OCI-M2 (cell line): ENCODE data around the gene CERS1.

Experiments
- DNase-seq: peaks from one replicate; lab custom pipeline; 2025; ENCODE audit not compliant: unreplicated experiment; lab: John Stamatoyannopoulos, UW

Gene CERS1

GRCh38 chr19:18899624-18900560, 3.9 kb upstream of the CERS1 start:
- no peak for DNase-seq

GRCh38 chr19:18898607-18899408, 2.9 kb upstream of the CERS1 start:
- DNase-seq = no peak

DNA sequence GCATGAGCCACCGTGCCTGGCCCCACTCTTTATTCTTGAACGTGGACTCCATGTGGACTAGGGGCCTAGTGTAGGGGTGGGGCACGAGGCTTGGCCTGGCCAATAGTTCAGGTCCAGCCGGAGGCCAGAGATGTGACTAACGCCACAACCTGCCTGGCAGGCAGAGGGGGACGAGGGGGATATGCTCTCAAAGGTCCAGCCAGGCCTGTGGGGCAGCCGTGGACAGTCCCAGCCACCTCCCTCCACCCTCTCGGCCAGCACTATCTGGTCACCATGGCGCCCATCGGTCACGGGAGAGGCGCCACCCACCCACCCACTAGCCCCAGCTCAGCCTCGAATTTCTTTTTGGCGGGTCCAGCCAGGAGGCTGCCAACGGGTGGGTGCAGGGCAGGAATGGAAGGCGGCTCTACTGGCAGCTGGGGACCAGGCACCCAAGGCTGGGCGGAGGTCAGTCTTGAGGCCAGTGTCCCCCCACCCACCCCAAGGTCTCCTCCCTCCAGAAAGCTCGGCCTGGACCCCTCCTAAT, 2.2 kb upstream of the CERS1 start:
- DNase-seq = no peak

GRCh38 chr19:18897094-18898029, 1.4 kb upstream of the CERS1 start:
- DNase-seq = no peak

DNA sequence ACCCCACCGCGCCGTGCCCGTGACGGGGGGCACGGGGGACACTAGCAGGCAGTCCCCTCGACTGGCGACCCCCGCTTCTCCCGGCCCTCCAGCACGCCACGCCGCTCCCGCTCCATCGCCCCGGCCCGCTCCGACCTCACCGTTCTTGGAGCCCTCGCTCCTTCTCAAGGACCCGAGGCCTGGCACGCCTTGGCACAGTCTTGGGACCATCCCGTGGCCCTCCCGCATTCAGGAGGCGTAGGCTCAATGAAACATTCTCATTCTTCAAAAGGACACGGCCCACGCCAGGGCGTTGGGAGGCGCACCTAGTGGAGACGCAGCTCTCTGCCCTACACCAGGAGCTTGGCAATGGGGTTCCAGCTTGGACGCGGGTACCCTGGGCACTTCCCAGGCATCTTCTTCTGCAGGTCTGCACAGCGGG, 473 bp upstream of the CERS1 start:
- no peak for DNase-seq

DNA sequence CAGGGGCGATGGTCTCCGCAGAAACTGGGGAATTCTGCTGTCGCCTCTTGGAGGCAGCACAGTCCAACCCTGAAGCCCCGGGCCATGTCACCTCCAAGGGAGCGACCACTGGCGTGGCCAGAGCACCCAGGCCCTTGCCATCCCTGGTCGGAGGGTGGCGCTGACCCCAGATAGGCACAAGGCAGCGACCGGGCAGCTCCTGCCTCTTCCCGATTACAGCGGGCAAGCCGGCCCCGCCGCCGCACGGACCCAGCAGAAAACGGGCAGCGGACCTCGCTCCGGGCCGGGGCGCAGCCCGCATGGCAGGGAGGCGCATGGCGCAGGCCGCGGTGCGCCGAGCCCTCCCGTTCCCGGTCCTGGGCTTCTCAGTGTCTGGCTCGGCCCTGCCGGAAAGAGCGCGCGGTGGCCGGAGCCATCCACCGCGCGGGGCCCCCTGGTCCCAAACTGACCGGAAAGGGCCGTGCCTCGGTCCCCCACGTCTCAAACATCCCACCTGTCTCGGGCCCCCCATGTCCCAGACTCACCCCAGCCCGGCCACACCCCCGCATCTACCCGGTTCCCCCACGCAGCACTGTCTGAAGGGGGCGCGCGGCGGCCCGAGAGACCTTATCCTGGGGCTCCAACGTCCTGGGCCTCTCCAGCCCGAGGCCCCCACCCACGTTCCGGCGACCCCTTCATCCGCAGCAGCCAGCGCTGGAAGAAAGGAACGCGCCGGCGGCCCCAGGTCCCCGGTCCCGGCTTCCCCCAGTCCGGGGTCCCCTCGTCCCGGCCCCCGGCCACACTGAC, 727 bp downstream of the CERS1 start:
- DNase-seq = peak; percentile 65

DNA sequence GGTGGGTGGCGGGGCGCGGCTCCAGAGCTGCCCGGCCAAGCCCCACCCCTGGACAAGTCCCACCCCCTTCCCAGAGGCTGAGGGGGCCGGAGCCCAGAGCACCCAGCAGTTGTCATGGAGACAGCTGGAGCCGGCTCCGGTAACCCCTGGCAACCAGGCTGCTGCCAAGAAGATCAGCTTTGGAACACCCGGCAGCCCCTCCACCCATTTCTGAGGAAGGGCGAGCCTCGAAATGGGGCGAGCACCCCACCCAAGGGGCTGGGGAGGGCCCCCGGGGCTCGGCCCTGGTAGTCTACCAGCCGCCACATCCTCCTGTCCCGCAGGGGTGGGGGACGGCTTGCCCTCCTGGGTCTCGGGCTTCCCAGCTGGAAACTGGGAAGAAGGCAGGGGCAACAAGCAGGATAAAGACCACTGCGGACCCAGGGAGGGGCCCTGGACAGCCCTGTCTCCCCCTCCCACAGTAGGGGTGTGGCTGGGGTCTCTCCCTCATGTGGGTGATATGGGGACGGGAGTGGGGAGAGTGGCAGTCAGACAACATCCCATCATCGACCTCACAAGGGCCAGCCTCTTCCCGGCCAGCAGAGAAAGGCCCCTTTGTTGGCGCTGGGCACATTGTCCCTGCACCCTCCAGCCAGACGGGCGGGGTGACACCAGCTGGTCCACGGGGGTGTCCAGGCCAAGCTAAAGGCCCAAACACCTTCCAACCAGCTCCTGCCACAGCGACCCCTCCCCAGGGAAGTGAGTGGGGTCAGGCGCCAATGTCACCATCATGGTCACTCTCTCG, 1.5 kb downstream of the CERS1 start:
- DNase-seq = no peak

DNA sequence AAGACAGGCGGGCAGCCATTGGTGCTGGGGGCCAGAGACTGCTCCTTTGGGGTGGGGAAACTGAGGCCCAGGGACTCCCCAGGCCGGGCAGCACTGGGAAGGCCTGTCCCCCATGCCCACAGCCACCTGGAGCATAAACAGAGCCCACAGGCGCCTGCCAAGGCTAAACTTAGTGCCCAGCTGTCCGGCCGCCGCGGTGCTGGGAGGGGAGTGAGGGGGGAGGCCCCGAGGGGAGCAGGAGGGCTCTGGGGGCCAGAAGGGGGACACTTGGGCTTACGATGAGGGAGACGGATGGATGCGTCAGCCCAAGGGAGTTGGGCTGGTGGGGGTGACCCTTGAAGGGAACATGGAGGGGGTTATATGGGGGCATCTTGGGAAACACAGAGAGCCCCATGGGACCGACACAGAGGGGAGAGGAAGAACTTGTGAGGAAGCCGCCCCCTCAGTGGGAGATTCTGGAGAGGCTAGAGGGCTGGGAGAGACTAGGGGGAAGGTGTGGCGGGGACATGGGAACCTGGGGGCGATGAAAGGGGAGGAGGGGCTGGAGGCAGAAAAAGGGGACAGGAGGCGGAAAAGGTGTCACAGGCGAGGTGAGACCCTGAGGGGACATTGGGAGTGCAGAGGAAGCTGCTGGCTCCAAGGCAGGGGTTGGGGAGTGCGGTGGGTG, 2.2 kb downstream of the CERS1 start:
- no peak for DNase-seq

GRCh38 chr19:18889949-18890745, 5.8 kb downstream of the CERS1 start:
- DNase-seq = no peak

DNA sequence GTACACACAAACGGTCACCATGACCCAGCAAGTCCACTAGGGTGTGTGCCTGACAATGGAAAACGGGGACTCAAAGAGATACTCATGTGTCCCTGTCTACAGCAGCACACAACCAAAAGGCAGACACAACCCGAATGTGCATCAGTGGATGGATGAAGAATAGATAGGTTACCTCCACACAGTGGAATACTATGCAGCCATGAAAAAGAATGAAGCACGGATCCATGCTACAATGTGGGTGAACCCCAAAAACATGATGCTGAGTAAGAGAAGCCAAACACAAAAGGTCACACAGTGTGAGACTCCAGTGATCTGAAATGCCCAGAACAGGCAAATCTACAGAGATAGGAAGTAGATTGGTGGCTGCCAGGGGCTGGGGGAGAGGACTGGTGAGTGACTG, 9.0 kb downstream of the CERS1 start:
- no peak for DNase-seq

DNA sequence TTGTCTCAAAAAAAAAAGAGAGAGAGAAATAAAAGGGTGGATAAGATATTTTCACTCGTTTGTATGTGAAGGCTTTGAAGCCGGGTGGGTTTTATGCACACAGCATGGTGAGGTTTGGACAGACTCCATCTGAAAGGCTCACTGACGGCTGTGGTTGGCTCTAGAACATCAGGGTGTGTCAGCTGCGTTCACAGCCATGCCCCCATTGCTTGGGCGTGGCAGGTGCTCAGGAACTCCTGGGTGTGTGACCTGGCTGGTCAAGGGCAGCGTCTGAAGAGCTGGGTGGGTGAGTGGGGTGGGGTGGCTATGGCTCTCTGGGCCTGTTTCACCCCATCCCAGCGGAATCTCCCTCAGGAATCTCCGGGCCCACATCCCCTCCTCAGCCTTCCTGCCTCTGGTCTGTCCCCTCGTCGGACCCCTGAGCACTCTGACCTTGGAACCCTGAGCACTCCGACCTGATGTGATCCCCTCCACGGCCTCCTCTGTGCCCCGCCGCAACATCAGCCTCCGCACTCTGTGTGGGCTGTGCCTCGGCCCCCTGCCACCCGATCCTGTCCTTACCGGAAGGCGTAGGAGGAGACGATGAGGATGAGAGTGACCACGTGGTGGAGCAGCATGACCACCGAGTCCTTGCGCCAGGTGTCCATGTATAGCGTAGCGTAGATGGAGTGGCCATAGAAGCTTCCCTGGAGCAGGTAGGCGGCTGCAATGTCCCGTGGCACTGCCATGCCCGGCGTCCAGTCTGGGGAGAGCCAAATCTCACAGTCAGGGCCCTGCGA, 12.2 kb downstream of the CERS1 start:
- DNase-seq = no peak

DNA sequence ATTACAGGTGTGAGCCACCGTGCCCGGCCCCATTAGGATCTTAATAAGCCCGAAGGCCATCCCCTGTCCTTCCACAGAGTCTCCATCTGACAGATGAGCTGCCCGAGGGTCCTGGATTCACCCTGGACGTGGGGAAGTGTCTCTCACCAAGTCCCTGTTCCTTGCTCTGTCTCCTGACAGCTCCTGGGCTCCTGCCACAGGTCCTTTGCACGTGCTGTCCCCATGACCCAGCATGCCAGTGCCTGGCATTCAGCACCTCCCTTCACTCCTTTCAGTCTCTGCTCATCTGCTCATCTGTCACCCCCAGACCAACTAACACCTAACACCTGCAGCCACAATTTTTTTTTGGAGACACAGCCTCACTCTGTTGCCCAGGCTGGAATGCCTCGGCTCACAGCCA, 14.5 kb downstream of the CERS1 start:
- no peak for DNase-seq

DNA sequence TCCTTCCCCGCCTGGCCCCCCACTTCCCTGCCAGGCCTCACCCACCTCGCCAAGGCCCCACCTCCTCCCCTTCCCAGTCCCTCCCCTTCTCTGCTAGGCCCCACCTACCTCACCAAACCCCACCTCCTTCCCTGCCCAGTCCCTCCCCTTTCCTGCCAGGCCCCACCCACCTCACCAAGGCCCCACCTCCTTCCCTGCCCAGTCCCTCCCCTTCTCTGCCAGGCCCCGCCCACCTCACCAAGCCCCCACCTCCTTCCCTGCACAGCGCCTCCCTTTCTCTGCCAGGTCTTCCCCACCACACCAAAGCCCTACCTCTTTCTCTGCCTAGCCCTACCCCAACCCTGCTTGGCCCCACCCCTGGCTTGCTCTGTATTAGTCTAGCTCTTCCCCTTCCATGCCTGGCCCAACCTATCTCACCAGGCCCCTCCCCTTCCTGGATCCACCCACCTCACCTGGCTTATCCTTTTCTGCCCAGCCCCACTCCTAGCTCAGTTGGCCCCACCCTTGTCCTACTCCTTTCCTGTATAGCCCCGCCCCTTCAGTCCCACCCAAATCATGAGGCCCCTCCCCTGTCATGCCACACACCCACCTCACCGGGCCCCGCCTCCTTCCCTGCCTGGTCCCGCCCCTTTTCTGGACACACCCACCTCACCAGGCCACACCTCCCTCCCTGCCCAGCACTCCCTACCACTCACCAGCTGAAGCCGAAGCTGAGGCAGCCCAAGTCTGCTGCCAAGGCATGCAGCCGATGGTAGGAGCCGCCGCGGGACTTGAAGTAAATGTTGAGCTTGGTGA, 16.2 kb downstream of the CERS1 start:
- DNase-seq = no peak

- no peak for DNase-seq
Measured at GRCh38 chr19:18878858-18879578, 16.9 kb downstream of the CERS1 start.

DNA sequence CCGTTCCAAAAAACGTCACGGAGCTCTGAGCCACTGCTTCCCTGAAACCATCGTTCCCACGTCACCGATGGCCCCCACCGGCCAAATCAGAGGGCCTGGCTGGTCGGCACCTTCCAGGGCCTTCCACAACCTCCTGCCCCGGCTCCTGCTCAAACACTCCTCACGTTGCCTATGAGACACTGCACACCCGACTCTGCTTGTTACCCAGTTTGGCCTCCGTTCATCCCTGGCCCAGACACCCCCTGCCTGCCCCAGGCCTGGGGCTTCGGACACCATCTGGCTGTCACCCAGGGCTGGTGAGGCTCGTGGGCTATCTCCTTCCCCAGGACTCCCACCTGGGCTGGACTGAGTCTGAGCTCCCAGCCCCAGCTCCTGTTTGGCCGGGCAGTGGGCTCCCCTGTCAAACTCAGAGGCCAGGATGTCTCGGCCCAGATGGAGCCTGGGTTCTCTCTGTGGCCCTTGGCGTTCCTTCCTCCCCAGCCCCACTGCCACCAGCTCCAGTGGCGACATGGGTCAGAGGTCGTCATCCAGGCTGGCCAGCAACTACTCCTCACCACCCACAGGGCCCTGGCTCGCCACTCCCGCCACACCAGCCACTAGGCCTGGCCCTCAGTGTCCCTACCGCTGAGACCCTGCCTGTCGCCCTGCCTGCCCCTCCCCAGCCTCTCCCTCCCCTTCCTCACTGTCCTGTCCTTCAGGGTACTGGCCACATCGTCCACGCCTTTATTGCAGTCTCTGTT, 17.7 kb downstream of the CERS1 start:
- DNase-seq = no peak
